NCI-H82 treated with DMSO at 0.1 percent for 48 hours (cell line): ENCODE data around the gene HOXD10.

Experiments
- DNase-seq: peaks from one replicate; lab custom pipeline; 2025; ENCODE audit not compliant: unreplicated experiment; lab: John Stamatoyannopoulos, UW

Gene HOXD10

DNA sequence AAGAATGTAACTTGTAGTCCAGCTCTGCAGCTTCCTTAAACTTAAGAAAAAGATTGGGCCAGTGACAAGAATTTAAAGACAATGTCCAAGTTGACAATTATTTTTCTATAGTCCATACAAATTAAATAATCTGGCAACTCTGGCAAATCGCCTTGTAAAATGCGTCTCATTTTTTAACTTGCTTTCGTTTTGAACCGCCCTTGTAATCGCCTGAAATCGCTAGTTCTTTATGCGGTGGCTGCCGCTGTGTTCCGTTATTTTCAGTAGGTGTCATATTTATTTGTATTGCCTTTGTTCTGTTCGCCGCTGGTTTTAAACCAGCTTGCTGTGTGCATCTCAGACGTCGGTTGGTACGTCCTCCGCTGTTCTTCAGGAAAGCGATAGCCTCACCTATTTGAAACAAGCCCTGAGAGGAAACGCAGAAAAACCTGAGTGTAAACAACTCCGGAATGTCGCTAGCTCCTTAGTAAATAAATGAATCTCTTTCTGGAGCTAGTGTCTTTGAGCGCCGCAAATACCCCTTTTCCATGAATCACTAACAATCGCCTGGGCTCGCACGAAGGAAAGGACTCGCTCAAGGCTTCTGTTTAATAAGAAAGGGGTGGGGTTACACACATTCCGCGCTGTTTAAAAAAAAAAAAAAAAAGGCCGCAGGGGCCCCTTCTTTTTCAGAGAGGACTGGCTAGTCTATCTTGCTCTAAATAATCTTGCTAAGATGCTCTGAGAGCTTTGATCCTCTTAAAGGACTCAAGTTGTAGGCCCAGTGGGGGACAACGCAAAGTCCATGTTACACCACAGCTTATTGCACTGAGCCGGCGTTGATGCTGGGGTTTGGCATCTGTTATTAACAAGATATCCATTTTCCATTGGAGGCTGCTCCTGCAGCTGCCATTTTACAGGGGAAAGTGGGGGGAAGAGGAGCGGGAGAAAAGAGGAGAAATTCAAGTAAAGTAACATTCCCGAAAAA, 15.9 kb downstream of the HOXD10 start:
- DNase-seq: peak; percentile 75

DNA sequence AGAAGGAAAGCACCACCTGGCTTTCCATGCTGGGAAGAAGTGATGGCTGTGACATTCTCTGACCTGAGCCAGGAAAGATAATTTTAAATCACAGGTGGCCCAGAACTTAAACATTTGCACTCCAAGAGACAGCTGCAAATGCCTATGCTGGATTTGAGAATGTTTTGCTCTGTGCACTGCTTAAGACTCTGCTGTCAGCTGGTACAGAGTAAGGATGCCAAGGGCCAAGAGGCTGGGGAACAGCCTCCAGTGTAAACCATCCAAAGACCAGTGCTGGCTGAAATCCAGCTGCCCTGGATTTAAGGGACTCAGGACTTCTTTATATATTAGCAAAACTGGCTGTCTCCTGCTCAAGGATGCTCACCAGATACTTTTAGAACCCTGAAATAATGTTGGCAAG, 16.8 kb downstream of the HOXD10 start:
- DNase-seq: no peak

DNA sequence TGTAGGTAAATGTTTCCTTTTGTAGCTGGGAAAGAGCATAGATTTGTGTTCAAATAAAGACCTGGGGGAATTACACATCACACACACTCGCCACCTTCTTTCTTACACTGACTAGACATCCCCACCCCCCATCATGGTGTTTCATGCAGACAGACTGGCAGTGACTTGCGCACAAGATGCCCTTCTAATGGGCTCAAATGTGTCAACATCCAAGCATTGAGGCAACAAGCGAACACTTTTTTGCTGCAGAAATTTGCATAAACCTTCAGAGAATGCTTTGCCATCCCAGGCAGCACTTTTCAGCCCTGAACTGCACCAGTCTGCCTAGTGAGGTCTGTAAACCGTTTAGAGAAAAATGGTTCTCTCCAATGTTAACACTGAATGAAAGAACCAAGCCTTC, 17.5 kb downstream of the HOXD10 start:
- DNase-seq: no peak

DNA sequence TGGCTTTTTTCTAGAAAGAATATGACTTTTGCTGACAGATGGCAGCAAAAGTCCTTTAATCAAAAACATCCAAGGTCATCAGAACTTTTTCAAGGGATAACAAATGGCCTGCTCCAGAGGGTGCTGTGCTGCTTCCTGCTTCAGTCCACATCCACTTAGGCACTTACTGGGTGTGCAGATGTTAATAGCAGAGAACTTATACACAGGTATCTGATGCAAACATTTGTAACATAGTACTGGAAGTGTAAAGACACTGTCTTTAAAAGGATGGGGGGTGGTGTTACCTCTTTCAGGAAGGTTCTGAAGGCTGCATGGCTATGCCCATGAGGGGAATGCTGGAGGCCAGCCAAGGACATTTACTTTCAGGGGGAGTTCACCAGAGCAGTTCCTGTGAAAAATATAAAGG, 18.5 kb downstream of the HOXD10 start:
- no peak for DNase-seq

DNA sequence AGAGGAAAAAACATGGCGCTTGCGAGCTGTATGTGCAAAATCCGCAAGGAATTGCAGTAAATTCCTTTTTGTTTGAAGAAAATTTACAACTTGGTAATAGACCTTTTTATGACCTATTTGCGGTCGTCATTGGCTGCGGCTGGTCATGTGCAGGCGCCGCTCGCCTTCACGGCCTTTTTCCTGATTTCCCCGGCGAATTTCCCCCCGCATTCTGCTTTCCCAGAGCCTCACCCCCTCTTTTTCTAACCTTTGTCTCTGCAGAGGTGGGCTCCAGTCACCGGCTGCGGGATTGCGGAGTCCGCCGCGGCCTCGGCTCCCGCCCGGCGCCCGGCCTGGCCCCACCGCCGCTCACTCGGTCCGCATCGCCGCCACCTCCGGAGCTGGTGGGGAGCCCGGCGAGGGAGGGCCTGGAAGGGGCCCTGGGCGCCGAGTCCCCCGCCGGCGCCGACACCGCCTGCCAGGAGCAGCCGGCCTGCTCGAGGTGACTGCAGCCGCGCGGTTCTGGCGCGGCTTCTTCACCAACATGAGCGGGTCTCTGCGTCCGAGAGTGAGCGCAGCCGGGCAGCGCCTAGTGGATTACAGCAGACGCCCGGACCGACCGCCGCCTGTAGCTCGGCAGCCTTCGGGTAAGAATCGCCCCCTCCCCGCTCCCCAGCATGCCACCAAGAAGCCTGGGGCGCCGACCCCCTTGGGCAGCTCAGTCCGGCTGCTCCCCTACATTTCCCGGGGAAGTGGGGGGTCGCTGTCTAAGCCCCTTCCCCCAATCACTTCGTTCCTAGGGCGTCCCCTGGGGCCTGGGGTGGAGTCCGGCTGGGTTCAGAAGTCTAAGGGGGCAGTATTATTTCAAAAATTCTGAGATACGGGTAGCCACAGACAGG, 20.0 kb downstream of the HOXD10 start:
- DNase-seq: no peak

DNA sequence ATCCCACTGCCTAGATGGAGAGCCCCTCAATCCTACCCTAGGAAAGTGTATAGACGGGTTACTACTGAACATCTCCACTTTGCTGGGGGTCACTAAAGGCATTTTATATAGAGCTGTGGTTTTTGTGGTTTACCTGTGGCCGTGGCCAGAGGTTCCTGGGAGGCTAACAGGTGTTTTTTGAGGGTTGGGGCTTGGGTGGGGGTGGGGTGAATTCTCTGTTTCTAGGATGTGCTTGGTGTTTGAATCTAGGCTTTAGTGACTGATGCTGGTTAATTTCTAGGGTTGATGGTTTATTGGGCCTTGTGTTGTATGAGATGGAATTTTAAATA, 20.6 kb downstream of the HOXD10 start:
- DNase-seq: no peak

DNA sequence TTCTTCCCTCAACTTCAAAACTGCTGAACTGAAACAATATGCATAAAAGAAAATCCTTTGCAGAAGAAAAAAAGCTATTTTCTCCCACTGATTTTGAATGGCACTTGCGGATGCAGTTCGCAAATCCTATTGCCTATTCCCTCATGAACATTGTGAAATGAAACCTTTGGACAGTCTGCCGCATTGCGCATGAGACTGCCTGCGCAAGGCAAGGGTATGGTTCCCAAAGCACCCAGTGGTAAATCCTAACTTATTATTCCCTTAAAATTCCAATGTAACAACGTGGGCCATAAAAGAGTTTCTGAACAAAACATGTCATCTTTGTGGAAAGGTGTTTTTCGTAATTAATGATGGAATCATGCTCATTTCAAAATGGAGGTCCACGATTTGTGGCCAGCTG, 21.3 kb downstream of the HOXD10 start:
- no peak for DNase-seq

DNA sequence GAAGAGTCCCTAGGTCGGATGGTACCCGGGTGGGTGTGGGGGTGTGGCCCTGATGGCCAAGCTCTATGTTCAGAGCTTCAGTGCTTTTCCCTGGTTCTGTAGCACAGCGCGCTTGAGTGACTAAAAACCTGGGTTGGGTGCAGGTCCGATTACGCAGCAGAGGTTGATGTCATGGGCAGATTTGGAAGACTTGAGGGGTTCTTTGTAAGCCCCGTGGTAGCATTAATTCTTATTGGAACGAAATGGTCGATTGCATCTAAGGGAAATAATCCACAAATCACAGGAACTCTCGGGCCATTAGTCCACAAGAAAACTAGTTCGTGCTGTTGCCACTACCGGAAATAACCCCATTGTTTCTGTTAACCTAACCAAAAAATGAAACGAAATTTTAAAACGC, 21.9 kb downstream of the HOXD10 start:
- no peak for DNase-seq

DNA sequence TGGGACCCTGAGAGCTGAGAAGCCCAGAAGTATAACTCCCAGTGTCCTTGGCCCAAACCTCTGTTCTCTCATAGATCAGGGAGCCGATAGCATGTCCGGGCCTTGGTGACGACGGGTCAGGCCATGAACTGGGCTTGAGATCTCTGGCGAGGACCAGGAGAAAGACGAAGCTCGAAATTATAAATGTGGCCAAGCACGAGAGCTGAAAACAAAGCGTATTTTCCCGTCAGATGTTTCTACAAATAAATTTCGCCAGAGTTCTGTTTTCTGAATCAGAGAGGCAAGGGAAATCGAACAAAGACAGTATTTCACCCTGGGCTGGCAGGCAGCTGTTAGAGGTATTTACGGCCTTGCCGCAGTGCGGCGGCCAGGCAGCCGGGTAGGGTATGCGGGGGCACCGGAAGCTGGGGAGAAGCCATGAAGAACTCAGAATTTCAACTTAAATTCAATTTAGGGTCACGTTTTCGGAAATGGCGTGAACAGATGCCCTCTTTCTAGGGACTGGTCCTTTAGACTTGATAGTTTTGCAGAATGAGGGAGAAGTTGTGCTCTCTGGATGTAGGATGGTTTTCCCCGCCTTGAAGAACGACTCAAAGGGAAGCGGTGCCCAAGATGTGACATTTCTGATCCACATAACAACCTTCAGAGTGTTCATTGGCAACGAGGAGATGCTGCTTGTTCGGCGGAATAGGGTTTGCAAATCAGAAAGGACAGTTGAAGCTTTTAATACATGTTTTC, 22.5 kb downstream of the HOXD10 start:
- DNase-seq: no peak

DNA sequence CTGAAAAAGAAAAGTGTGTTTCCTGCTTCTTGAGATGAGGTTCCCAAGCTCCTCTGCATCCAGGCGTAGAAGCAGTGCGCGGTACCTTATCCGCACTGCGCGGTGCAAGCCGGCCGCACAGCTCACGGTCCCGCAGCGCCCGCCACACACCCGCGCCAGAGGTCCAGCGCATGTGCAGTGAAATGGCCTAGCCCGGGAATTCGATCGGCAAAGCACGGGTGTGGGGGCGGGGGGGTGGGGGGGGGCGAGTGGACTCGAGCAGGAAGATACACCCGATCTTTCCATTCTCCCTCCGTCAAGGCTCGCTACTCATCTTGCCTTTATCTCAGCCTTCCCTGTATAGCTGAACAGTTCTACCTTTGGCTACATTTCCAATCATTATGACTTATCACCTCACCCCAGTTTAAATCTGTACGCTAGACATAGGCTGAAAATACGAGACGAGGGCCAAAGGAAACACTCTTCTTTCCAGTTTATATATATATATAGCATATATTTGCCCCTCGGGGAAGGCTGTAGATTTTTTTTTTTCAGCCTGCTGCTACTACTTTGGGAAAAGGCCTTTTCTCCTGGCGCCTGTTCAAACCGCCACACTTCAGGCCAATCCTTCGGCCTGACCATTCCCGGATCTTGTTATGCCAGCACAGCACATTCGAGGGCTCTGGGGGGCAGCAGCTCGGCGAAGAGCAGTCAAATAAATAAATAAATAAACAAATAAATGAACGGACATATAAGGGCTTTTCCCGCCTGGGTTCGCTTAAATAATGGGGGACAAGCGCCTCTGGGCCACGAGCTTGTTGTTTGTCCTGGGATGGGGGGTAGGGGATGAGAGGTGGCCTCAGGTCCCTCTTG, 23.3 kb downstream of the HOXD10 start:
- no peak for DNase-seq

DNA sequence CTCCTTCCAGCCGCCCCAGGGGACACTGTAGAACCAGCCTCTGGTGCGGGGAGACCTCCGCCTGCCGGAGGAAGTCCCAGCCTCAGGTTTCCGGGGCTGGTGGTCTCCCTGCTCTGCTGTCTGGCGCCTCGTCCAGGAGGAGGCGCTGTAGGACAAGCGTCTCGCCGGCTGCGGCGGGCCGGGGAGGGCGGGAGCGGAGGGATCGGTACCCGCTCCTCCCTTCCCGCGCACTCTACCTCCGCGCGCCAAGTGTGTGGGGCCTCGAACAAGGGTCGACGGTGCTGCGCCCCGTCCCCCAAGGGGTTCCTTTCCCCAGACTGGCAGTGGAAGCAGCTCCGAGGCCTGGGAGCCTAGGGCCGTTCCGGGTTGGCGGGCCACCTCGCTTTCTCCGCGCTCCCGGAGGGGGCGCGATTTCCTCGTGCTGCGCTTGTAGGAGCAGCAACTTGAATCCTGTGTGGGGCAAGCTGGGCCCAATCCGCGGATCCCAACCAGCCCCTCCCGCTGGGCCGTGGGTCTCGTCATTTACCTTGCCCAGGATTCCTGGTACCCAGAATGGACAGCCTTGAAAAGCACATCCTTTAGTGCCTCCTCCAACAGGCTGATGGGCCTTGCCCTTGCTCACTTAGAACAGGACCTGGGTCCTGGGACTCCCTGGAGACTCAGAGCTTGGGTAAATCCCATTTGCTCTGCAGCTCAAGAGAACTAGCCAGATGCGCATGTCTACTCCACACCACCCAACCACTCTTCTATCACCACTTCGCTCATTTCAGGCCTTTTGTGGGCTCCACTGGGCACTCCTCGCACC, 24.1 kb downstream of the HOXD10 start:
- peak; percentile 76 for DNase-seq

DNA sequence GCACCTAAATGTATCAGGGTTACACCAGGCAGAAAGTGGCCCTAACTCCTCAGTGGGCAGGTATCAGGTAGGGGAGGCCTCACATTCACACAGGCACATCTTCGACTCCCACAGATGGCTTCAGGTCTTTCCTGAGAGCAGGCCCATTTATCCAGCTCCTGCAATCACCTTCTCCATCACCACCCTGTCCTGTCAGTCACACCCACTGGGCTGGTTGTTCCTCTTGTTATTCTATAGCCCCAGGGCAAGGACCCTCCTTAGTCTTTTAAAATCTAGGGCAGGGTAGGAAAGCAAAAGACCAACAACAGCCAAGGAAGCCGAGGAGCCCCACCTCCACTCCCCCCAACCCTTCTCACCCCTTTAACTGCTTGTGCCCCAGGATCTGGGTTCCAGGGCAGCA, 25.7 kb downstream of the HOXD10 start:
- DNase-seq: no peak

DNA sequence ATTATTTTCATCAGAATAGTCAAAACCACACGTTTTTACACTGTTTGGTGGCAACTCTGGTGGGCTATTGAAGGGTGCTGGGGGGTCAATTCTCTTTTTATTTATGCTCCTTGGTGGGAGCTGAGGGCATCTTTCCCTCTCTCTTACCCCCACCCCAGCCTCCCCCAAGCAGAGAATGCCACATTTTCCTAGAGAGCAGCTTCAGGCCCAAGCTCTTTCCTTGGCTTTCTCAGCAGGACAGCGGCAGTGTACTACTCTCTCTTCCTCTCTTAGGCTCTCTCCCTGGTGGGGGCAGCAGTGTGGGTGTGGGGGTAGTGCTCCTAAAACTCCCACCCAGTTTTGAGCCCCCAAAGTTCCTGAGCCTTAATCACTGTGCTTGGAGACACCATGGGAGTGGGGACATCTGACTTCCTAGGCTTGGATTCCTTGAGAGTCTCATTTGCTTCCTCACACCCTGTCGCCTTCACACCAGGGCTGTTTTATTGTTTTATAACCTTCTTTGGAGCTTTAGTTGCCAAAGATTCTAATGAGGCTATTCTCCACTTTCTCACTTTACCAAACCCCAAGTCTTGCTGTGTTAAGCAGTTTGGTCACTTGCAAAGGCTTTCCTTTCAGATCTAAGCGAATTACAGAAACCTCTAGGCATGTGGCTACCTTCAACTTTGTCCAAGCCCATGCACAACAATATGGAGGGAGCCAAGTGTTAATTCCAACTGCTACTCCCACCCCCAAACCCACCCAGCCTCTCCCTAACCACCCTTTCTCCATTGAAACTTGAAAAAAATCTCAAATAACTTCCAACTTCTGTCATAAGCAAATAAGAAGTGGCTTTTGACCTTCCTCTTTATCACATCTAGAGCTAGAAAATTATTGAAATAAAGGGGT, 28.7 kb downstream of the HOXD10 start:
- no peak for DNase-seq

DNA sequence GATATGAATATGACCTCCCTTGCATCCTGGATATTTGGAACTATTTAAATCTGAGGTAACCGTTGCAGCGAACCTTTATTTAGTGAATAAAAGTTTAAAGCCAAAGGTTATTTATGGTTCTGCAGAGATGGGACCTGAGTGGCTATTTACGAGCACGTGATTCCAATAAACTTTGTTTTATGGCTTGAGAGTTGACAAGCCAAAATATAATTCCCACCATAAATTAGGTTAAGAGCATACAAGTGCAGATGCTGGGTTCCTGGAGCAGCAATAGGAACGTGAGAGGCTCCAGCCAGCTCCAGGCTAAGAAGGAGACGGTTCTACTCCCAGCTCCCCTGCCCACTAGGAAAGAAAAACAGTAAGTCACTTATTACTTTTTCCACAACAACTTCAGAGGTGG, 29.5 kb downstream of the HOXD10 start:
- no peak for DNase-seq

DNA sequence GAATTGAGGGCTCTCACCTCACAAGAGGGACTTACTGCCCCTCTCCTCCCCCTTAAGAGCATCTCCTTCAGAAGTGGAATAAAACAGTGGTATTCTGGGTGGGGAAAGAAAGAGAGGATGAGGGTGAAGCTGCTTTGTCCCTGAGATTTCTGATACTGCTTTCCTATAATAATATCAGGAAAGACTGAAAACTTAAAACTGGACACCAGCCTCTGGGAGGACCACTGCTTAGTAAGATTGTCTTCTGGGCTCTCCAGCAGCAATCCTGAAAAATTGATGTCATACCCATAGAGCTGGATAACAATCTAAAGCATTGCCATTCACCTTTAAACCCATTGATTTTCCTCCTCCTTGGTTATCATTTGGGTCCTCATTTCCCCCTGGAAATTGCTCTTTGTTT, 30.1 kb downstream of the HOXD10 start:
- DNase-seq: no peak

DNA sequence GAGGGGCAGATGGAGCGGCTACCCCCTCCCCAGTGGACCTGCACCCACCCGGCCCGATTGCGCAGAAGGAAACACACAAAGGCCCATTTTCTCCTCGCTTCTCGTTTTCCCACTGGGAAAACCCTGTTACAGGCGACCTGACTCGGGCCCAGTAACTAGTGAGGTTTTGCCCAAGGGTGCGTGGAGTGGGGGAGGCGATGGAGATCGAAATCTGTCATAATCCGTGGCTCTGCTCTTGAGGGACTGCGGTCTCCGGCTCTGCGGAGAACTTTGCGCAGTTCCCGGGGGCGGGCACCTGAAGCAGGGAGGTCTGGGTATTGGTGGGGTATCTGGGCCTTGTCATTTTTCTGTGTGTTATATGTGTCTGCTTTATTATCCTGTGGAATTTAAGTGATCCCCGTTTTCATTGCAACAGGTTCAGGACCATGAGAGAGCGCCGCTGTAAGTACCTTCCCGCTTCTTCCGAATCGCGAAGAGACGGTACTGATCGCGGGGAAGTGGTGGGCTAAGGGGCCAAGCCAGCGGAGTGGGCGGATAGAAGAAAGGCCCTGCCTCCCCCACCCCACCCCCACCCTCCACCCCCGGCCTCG, 30.7 kb downstream of the HOXD10 start:
- DNase-seq: no peak

DNA sequence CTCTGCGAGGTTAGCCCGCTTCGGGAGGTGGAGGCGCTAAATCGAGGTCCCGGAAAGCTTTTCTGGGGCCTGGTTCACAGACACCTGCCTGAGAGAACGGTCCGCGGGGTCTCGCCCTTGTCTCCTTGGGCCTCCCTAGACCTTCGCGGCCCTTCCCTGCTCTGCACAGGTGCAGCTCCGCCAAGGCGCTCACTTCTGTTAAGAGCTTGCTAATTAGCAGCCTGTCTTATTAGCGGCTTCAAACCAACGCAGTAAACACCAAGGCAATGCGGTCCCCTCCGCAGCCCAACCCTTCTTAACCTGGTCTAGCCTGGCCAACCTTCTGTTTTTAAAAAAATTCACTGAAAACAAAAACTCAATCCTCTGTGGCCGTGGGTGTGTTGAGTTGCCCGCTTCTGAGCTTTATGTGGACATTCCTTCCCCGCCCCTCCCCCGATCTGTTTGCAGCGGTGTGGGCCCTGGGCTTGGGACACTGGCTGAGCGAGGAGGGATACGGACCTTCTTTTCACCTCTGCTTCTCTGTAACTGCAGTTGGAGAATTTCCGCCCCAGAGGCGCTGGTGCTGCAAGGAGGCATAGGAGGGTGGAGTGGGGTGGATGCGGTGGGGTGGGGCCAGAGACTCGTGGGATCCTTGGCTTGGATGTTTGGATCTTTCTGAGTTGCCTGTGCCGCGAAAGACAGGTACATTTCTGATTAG, 31.4 kb downstream of the HOXD10 start:
- DNase-seq: no peak
